Fibroblast of upper back skin (primary cell): ENCODE results near the gene HIP1R.

ENCODE experiments used
- DNase-seq: peaks from one replicate; pipeline ENCODE4 v3.0.0-alpha.2; 2013

HIP1R gene

GRCh38 chr12:122835750-122836026, 431 bp downstream of the HIP1R start:
- no peak for DNase-seq

- no peak for DNase-seq
Observed at GRCh38 chr12:122836027-122836921, 1.0 kb downstream of the HIP1R start.

- no peak for DNase-seq
Observed at GRCh38 chr12:122837306-122838265, 2.3 kb downstream of the HIP1R start.

- no peak for DNase-seq
Observed at GRCh38 chr12:122838841-122839240, 3.6 kb downstream of the HIP1R start.

GRCh38 chr12:122839907-122840554, 4.8 kb downstream of the HIP1R start:
- no peak for DNase-seq

- DNase-seq = no peak
Observed at GRCh38 chr12:122840580-122841513, 5.6 kb downstream of the HIP1R start.

GRCh38 chr12:122841544-122842321, 6.5 kb downstream of the HIP1R start:
- DNase-seq = peak; percentile 33

- no peak for DNase-seq
Observed at GRCh38 chr12:122842505-122843405, 7.5 kb downstream of the HIP1R start.

- DNase-seq = no peak
Observed at GRCh38 chr12:122843455-122843854, 8.2 kb downstream of the HIP1R start.

GRCh38 chr12:122844366-122844971, 9.2 kb downstream of the HIP1R start:
- DNase-seq = no peak

- DNase-seq = no peak
Observed at GRCh38 chr12:122845041-122845864, 10.0 kb downstream of the HIP1R start.

- DNase-seq = no peak
Observed at GRCh38 chr12:122845865-122846621, 10.8 kb downstream of the HIP1R start.

GRCh38 chr12:122846622-122847515, 11.6 kb downstream of the HIP1R start:
- DNase-seq = no peak

- no peak for DNase-seq
Observed at GRCh38 chr12:122847516-122847836, 12.2 kb downstream of the HIP1R start.

GRCh38 chr12:122847921-122848421, 12.7 kb downstream of the HIP1R start:
- no peak for DNase-seq

- no peak for DNase-seq
Observed at GRCh38 chr12:122848471-122849351, 13.5 kb downstream of the HIP1R start.
